ENCODE measurements around the gene PRKCZ.

GRCh38 chr1:2055911-2056575, 5.8 kb downstream of the PRKCZ start:
- TF ChIP-seq CTCF (IDR thresholded peaks at IDR 0.05) (peak; percentile 24; the same call in 1 of the 2 replicates), ZFX (IDR thresholded peaks at IDR 0.05; ENCODE audit: borderline replicate concordance) (no peak)
